HG02798 (cell line): Measurements from ENCODE around the gene CLEC2D.
"Not testable (repeated sequence)": the region's sequence is repeated elsewhere in the genome, so short reads cannot be mapped to it uniquely, and the experiment has no call there.

Source experiments
- ATAC-seq: cut with Tn5 transposase; IDR thresholded peaks from one replicate; pipeline ENCODE4 v1.9.1; 2021; ENCODE audit warnings: mild to moderate bottlenecking; ENCODE audit not compliant: unreplicated experiment, poor library complexity

Gene CLEC2D

GRCh38 chr12:9650151-9650576, 19.3 kb upstream of the CLEC2D start:
- ATAC-seq = no peak

- no peak for ATAC-seq
Measured at GRCh38 chr12:9651265-9651729, 18.2 kb upstream of the CLEC2D start.

DNA sequence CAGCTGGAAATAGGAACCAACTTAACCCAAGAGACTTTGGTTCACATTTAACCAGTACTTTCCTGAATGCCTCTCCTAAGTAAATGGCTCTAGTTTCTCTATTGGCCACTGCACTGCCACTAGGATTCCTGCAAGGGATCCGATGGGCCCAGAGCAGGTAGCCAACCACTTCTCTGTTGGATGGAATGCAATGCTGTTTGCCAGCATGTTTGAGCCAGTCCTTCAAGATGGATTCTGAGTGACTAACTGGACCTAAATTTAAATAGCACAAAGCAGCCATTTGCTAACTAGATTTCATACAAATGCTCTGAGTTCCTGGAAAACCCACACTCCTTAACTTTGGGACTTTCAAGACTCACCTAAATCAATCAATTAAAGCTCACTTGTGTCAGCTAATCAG, 9.5 kb upstream of the CLEC2D start:
- no peak for ATAC-seq

- no peak for ATAC-seq
Measured at GRCh38 chr12:9661720-9662119, 7.8 kb upstream of the CLEC2D start.

GRCh38 chr12:9662488-9662887, 7.0 kb upstream of the CLEC2D start:
- no peak for ATAC-seq

DNA sequence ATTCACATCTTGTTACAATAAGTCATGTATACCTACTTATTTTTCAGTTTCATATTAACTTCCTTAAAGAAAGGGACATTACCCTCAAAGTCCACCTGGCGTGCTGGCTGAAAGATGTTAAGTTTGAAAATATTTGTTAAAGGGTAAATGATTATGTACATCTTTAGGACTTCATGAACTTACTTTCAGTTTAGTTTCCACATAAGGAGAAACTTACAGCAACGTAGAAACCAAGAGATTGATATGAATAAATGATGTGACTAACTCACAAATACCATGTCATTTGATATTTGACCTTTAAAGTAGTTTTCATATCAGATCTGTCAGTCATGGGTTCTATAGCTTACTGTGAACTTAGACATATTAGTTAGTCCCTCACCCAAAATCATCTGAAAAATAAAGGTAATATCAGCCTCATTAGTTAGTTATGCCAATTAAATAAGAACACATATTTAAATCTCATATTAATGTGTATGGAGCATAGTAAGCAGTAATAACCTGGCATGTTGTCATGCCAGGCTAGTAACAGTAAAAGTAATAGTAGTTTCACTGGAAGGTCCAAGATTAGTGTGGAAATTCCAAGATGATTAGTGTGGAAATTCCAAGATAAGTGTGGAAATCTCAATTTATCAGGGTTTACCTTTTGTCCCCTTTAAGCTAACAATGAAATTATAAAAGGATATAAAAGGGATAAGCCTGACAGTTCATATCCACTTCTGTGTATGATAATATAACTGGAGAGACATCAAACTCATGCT, 1.9 kb upstream of the CLEC2D start:
- ATAC-seq = peak; percentile 60

GRCh38 chr12:9668161-9669018, 1.1 kb upstream of the CLEC2D start:
- no peak for ATAC-seq

- no peak for ATAC-seq
Measured at GRCh38 chr12:9669019-9669326, 540 bp upstream of the CLEC2D start.

GRCh38 chr12:9672340-9672739, 2.8 kb downstream of the CLEC2D start:
- ATAC-seq = not testable (repeated sequence)

GRCh38 chr12:9673404-9674225, 4.1 kb downstream of the CLEC2D start:
- peak; percentile 43 for ATAC-seq

DNA sequence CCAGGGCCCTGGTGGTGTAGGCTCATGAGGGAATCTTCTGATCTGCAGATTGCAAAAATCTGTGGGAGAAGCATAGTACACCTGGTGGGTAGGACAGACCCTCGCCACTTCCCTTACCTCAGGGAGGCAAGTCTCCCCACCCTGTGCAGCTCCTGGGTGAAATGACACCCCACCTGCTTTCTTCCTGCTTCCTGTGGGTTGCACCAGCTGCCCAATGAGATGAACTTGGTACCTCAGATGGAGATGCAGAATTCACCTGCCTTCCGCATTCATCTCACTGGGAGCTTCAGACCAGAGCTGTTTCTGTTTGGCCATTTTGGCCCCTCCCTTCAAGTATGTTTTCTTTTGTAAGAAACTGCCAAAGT, 4.7 kb downstream of the CLEC2D start:
- ATAC-seq = peak; percentile 24

GRCh38 chr12:9682508-9682907, 13.0 kb downstream of the CLEC2D start:
- ATAC-seq = not testable (repeated sequence)

DNA sequence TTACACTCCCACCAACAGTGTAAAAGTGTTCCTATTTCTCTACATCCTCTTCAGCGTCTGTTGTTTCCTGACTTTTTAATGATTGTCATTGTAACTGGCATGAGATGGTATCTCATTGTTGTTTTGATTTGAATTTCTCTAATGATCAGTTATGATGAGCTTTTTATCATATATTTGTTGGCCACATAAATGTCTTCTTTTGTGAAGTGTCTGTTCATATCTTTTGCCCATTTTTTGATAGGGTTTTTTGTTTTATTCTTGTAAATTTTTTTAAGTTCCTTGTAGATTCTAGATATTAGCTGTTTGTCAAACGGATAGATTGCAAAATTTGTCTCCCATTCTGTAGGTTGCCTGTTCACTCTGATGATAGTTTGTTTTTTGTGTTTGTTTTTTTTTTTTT, 13.4 kb downstream of the CLEC2D start:
- not testable (repeated sequence) for ATAC-seq

- not testable (repeated sequence) for ATAC-seq
Measured at GRCh38 chr12:9685366-9685765, 15.9 kb downstream of the CLEC2D start.

DNA sequence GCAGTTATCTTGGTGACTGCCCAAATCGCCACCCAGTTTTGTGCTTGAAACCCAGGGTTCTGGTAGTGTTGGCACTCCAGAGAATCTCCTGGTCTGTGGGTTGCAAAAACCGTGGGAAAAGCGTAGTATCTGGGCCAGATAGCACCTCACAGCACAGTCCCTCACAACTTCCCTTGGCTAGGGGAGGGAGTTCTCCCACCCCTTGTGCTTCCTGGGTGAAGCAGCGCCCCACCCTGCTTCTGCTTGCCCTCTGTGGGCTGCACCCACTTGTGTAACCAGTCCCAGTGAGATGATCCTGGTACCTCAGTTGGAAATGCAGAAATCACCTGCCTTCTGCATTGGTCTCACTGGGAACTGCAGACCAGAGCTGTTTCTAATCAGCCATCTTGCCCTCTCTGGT, 16.4 kb downstream of the CLEC2D start:
- no peak for ATAC-seq

DNA sequence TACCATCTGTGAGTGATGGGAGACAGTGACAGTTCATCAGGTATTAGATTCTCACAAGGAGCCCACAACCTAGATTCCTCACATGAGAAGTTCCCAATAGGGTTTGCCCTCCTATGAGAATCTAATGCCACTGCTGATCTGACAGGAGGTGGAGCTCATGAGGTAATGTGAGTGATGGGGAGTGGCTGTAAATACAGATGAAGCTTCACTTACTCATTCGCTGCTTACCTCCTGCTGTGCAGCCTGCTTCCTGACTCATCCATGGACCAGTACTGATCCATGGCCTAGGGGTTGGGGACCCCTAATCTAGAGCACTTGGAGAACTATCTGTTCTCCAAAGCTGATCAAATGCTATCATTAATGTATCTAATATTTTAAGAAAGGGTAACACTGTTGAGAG, 17.7 kb downstream of the CLEC2D start:
- no peak for ATAC-seq

GRCh38 chr12:9692909-9693308, 23.4 kb downstream of the CLEC2D start:
- ATAC-seq = no peak

DNA sequence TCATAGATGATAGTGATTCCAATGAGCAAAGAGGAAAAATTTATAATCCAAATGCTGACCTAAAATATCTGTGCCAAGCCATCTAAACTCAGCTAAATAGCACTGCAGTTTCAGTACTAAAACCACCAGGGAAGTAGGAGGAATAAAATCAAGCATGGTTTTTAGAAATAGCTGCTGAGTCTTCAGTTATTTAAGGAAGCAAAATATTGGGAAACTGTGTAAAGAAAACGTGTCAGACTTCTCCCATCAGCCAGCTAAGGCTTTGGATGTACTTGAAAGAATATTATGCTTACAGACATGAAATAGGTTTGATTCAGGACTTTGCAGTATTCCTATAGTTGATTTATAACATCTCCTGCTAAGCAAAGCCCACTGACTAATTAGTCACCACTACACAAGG, 24.7 kb downstream of the CLEC2D start:
- no peak for ATAC-seq

DNA sequence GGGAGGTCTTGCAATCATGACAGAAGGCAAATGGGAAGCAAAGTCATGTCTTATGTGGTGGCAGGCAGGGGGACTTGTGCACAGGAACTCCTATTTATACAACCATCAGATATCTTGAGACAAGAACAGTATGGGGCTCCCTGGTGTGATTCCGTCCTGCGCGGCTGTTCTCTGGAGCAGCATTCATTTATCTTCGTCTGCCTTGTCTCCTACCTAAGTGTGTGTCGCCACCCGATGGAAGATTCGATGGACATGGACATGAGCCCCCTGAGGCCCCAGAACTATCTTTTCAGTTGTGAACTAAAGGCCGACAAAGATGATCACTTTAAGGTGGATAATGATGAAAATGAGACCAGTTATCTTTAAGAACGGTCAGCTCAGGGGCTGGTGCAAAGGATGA, 25.6 kb downstream of the CLEC2D start:
- not testable (repeated sequence) for ATAC-seq

- not testable (repeated sequence) for ATAC-seq
Measured at GRCh38 chr12:9695661-9696060, 26.1 kb downstream of the CLEC2D start.

- no peak for ATAC-seq
Measured at GRCh38 chr12:9697619-9698018, 28.1 kb downstream of the CLEC2D start.
